HPDE6-E6E7 (cell line): ENCODE measurements around the gene FGF12.

ENCODE experiments used
- DNase-seq: peaks from one replicate; pipeline ENCODE4 v3.0.0; 2011; ENCODE audit warnings: missing footprints; ENCODE audit errors: extremely low spot score

Gene FGF12

DNA sequence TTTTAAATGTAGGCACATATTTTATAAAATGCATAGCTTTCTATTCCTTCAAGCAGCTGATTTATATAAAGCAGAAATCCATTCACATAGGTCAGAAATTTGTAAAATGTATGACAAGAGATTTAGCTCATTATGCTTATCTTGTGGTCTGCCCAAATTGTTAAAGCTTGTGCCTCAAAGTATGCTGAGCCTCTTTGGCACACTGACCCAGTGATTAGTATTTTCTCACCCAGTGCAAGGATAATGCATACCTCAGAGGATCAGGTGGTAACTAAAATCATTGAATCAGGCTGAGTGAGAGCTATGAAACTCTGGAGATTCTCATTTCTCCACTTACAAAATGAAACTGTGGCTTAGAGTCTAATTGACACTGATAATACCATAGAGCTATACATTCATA is 533.3 kb downstream of the FGF12 start:
- no peak for DNase-seq

GRCh38 chr3:192188218-192188835 is 539.0 kb downstream of the FGF12 start:
- DNase-seq = no peak

GRCh38 chr3:192187485-192188051 is 539.8 kb downstream of the FGF12 start:
- DNase-seq = no peak

GRCh38 chr3:192186498-192186897 is 540.8 kb downstream of the FGF12 start:
- no peak for DNase-seq

- DNase-seq = no peak
Measured at GRCh38 chr3:192186045-192186444, 541.3 kb downstream of the FGF12 start.

DNA sequence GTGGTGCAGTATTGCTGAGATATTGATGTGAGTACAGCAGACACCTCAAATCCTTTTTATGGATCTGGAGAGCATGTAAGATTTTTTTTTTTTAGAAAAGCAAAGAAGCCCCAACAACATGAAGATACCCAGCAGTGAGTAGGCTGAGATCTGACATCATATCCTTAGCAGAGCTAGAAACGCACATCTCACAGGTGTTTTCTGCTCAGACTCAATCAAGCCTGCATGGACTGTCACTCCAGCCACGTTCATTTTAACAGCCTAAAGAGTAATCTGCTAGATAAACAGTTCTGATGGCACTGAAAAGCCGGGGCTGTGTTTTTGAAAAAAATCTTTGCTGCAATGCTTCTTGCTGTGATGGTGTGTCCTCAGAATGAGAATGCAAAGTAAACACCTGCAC is 544.2 kb downstream of the FGF12 start:
- DNase-seq = no peak

DNA sequence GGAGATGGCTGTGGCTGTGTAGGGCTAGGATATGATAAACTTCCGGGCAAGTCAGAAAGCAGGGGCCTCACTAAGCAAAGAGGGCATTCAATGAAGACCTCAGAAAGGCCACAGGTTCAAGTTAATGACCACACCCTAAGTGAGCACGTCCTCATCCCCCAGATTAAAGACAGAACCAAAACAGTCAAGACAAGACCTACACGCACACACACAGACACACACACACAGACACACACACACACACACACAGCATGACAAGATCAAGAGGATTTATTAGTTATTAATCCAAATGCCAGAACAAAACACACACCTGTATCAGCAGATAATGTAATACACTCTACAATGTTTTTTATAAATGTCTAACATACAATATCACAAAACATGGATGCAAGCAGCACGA is 546.2 kb downstream of the FGF12 start:
- DNase-seq = no peak

GRCh38 chr3:192177383-192177782 is 550.0 kb downstream of the FGF12 start:
- no peak for DNase-seq

DNA sequence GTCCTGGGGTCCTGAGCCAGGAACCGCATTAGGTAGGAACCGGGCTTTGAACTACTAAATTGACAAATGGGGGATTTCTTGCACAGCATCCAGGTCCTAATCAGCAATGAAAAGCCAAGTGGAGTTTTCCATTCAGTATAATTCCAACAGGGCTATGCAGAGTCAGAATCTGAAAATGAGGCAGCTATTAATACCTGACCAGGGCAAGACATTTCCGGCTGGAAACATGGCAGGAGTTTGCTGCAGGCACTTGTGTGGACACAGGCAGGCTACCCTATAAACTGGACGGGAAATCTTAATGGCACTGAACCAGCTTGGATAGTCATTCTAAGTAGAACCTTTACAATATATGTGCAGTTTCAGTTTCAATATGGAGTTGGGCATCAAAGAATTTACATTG is 553.1 kb downstream of the FGF12 start:
- no peak for DNase-seq

- no peak for DNase-seq
Measured at GRCh38 chr3:192171213-192171612, 556.1 kb downstream of the FGF12 start.

GRCh38 chr3:192170659-192171058 is 556.7 kb downstream of the FGF12 start:
- DNase-seq = no peak

DNA sequence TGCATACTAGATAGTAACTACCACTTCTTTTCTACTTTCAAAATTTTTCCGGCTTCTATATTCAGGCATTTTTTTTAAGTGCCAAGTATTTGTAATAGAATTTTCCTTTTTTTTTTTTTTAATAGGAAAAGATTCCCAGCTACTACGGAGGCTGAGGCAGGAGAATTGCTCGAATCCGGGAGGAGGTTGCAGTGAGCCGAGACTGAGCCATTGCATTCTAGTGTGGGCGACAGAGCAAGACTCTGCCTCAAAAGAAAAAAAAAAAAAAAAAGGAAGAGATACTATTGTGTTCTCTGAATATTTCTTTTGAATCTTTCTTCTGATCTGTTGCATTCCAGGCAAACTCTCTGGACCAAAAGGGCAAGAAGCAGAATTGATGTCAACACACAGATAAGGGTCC is 557.3 kb downstream of the FGF12 start:
- DNase-seq = no peak

DNA sequence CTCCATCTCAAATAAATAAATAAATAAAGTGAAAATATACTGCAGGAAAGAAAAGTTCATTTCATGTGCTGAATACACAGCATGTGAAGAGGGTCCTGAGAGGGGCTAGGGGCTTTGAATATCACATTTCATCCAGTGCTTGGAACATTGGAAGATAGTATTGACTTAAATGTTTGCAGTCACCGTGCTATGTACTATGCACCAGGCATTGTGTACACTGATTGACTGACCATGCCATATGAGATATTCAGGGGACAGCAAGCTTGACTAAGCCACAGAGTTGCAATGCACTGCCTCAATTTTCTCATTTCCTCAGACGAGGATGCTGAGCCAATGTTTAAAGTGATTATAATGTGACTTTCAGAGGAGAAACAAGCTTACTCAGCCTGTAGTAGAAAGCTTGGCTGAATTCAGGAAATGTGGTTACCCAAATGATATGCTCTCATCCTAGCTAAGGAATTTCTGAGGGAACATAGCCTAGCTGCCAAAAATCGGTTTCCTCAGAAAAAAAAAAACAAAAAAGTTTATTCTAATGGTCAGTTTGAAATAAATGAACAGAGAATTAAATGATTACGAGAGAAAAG is 557.9 kb downstream of the FGF12 start:
- no peak for DNase-seq

DNA sequence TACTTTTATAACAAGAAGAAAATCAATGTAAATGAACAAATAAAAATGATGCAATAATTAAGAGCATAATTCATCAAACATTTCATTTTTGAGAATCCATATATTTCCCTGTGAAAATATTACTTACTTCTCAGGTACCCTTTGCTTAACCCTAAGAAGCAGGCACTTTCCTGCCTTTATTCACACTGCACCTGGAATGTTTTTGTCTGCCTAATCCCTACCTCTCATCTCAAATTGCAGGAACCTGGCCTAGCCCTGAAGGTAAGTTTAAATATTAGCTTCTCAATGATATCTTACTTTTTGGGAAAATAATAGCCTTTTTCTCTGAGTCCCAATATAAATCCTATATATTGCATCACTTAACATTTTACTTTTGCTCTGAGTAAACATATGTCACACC is 559.1 kb downstream of the FGF12 start:
- no peak for DNase-seq

DNA sequence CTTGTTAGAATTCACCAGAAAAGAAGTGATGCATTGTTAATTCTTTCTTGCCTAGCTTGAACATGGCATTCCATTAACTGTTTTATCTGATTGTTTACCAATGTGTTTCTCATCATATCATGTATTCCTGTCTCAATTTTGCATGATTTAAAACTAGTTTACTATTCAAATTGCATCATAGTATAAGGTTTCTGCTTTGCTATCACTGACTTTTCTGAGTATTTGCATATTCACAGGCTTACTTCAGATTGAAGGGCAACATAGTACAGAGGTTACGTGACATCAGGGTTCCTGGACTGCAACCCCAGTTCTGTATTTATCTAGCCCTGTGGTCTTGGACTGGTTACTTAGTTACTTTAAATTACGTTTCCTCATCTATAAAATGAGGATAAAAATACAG is 561.8 kb downstream of the FGF12 start:
- DNase-seq = no peak

- no peak for DNase-seq
Measured at GRCh38 chr3:192161661-192162060, 565.7 kb downstream of the FGF12 start.

DNA sequence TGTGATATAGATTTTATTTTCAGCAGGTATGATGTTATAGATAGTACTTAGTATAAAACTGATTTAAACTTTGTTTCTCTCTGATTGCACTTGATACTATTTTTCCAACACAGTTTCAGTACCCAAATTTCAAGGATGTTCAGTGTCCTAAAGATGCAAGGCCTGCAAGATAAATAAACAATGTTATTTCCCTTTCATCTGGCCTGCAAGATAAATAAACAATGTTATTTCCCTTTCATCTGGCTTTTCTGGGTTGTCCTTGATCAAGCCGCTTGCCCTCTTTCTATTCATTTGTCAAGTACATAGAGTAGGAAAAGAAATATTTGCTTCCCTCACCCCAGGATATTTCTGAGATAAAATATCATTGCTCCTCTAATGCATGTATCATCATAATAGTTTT is 571.0 kb downstream of the FGF12 start:
- no peak for DNase-seq

GRCh38 chr3:192155194-192155593 is 572.1 kb downstream of the FGF12 start:
- DNase-seq = no peak

DNA sequence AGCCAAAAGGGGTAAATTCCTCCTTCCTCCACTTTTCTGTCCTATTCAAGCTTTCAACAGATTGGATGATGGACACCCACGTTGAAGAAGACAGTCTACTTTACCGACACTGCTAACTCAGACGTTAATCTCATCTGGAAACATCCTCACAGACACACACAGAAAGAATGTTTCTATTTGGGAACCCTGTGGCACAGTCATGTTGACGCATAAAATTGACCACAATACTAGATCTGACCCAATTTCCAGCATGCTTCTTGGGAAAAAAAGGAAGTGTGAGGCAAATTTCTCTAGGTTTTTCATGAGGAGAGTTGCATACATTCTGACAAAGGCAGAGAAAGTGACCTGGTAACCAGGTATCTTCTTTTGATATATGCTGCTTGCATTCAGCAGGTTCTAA is 594.1 kb downstream of the FGF12 start:
- no peak for DNase-seq

GRCh38 chr3:192130534-192131132 is 596.7 kb downstream of the FGF12 start:
- DNase-seq = peak; percentile 26

- DNase-seq = no peak
Measured at GRCh38 chr3:192129586-192129985, 597.8 kb downstream of the FGF12 start.

- DNase-seq = no peak
Measured at GRCh38 chr3:192128922-192129321, 598.4 kb downstream of the FGF12 start.

GRCh38 chr3:192128060-192128459 is 599.3 kb downstream of the FGF12 start:
- no peak for DNase-seq
